Measurements from ENCODE around the gene FBXL19.
A peak's percentile ranks its signal among the peaks of the same experiment; 100 is the strongest.
"Not testable (repeated sequence)": the region's sequence is repeated elsewhere in the genome, so short reads cannot be mapped to it uniquely, and the experiment has no call there.

Gene FBXL19

DNA sequence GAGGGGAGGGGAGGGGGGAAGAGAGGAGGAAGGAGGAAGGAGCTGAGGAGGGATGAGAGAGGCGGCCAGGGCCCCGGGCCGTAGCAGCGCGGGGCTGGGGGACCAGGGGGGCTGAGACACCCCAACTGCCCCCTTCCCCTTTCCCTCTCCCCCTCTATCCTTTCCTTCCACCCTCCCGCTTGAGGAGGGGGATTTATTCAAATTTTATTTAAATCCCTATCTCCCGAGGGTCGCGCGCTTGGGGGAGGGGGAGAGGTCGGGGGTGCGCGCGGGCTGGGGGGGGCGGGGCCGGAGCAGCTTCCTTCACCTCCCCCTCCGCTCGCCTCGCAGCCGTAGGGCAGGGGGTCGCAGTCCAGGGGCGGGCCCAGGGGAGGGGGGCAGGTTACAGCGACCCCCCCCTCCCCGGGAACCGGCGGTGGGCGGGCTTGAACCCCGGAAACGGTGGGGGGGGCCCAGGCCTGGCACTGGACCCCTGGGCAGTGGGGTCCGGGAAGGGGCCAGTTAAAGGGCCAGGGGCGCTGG lies at the start of gene FBXL19:
FBXL19 (plus strand) TSS at position 19 of the 522 bp plus-strand sequence. CDS start 2,183 bp downstream, outside the sequence.
- no peak for DNase-seq

DNA sequence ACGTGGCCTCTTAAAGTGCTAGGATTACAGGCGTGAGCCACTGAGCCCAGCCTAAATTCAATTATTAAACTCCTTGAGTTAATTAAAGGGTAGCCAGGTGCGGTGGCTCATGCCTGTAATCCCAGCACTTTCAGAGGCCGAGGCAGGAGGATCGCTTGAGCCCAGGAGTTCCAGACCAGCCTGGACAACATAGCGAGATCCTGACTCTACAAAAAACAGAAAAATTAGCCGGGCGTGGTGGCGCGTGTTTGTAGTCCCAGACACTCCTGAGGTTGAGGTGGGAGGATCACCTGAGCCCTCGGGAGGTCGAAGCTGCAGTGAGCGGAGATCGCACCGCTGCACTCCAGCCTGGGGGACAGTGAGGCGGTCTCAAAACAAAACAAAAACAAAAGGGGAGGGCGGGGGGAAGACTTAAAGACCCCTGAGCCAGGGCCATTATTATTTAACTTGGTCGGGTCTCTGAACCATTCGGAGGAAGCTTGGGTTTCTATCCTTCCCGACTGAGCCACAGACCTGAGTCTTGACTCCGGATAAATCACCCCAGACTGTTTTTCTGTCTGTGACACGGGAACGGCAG lies 49.0 kb upstream of the FBXL19 start:
- no peak for DNase-seq

GRCh38 chr16:30874821-30875717 lies 48.3 kb upstream of the FBXL19 start:
- DNase-seq = peak; percentile 78 to 97

GRCh38 chr16:30875871-30876801 lies 47.2 kb upstream of the FBXL19 start:
- peak in 1 of 2 experiments; percentile 46 for DNase-seq

- DNase-seq = peak in 1 of 2 experiments; percentile 17
Measured at GRCh38 chr16:30876867-30877266, 46.5 kb upstream of the FBXL19 start.

- DNase-seq = no peak
Measured at GRCh38 chr16:30882429-30883310, 40.7 kb upstream of the FBXL19 start.

DNA sequence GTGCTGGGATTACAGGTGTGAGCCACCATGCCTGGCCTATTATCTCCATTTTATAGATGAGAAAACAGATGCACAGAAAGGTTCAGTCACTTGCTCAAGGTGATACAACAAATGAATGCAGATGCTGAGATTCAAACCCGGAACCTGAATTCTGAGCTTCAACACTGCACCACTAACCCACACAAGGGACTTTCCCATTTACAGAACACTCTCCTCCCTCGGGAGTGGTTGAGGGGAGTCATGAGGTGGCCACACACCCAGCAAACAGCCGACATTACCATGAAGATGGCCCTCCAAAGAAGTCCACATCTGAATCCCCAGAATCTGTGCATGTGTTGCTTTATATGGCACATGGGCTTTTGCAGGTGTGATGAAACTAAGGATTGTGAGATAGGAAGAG lies 38.6 kb upstream of the FBXL19 start:
- no peak for DNase-seq

DNA sequence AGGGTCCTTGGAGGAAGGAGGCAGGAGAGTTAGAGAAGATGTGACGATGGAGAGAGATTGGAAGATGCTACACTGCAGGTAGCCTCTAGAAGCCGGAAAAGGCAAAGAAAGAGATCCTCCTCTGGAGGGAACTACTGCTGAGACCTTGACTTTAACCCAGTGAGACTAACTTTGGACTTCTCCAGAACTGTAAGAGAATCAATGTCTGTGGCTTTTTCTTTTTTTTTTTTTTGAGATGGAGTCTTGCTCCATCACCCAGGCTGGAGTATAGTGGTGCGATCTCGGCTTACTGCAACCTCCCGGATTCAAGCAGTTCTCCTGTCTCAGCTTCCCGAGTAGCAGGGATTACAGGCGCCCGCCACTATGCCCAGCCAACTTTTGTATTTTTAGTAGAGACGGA lies 38.2 kb upstream of the FBXL19 start:
- DNase-seq = no peak

- DNase-seq = no peak
Measured at GRCh38 chr16:30886145-30886544, 37.2 kb upstream of the FBXL19 start.

GRCh38 chr16:30887927-30888326 lies 35.4 kb upstream of the FBXL19 start:
- DNase-seq = no peak

DNA sequence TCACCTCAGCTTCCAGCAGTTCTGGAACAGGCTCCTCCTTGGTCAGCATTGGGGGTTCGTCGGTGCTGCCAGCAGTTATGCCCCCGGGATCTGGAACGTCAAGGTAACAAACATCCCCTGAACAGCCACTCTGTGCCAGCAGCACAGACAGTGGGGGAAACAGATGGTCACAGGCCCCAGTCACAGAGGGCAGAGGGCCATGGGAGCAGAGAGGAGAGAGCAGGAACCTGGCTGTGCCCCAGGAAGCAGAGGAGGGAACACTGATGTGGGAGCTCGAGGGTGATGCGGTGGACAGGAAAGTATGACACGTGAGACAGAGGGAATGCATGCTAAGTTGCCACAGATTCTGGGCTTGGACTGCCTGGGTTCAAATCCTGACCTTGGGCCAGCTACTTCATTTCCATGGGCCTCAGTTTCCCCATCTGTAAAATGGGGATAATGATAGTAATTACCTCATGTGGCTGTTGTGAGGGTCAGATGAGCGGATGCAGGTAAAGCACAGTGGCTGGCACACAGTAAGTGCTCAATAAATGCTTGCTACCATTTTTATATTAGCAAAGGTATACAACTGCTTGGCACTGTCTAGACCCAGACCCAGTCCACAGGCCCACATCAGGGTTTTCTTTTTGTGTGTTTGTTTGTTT lies 34.4 kb upstream of the FBXL19 start:
- DNase-seq = no peak

- DNase-seq = no peak
Measured at GRCh38 chr16:30889721-30890120, 33.7 kb upstream of the FBXL19 start.

DNA sequence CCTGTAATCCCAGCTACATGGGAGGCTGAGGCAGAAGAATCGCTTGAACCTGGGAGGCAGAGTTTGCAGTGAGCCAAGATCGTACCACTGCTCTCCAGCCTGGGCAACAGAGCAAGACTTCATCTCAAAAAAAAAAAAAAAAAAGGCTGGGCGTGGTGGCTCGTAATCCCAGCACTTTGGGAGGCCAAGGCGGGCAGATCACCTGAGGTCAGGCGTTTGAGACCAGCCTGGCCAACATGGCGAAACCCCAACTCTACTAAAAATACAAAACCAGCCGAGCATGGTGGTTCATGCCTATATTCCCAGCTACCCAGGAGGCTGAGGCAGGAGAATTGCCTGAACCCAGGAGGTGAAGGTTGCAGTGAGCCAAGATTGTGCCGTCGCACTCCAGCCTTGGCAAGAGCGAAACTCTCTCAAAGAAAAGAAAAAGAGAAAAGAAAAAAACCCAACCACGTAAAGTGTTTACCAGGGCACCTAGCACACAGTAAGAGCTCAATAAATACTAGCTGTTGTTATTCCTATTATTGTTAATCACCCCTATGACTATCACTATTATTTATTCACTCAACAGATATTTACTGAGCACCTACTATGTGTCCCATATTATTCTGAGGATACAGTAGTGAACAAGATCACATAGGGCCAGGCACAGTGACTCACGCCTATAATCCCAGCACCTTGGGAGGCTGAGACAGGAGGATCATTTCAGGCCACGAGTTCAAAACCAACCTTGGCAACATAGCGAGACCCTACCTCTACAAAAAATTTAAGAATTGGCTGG lies 32.1 kb upstream of the FBXL19 start:
- DNase-seq = not testable (repeated sequence)

- DNase-seq = no peak
Measured at GRCh38 chr16:30892670-30893416, 30.5 kb upstream of the FBXL19 start.

DNA sequence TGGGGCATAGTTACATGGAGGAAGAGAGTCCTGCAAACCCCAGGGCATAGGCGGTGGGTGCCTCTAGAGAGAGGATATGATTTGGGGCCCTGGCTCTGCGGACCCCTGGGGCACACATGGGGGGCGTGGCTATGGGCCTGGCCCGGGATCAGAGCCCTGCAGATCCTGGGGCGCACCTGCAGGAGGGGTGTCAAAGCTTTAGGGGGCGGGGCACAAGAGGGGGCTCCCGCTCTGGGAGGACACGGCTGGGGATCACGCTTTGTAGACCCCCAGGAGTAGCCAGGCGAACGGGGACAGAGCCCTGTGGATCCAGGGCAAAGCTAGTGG lies 30.0 kb upstream of the FBXL19 start:
- DNase-seq = peak in 1 of 2 experiments; percentile 39

DNA sequence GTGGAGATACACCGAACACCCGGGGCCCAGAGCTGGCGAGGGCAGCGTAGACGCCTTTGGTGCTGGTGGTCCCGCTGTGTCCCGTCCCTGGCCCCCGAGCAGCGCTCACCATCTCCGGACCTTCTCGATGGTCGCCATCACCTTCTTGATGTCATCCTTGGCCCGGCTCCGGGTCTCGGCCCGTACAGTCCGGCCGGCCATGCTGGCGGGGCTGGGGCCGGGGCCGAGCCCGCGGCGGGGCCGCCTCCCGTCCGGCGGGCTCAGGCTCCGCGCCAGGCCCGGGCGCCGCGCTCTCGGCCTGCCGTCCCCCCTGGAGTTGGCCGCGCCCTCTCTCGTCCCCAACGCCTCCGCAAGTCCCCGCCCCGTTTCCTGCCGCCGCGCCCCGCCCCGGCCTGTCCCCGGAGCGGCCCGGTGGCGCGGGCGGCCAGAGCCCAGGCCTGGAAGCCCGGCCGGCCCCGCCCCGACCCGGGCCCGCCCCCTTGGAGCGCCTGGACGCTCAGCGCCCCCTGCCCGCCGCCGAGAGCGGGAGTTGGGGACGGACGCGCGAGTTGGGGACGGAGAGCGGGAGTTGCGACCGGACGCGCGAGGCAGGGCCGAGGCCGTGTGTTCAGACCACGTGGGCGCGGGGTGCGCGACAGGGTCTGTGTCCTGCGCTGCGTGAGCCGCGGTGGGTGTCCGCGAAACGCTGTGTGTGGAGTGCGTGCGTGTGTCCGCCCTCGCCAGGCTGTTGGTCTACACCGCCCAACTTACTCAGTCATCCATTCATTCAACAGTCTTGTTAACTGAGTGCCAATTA lies 29.4 kb upstream of the FBXL19 start, which contains the start of gene BCL7C:
BCL7C (minus strand) TSS at position 334 of the 796 bp plus-strand sequence; CDS start at position 201, 133 bp downstream.
- DNase-seq = peak; percentile 76 to 95

DNA sequence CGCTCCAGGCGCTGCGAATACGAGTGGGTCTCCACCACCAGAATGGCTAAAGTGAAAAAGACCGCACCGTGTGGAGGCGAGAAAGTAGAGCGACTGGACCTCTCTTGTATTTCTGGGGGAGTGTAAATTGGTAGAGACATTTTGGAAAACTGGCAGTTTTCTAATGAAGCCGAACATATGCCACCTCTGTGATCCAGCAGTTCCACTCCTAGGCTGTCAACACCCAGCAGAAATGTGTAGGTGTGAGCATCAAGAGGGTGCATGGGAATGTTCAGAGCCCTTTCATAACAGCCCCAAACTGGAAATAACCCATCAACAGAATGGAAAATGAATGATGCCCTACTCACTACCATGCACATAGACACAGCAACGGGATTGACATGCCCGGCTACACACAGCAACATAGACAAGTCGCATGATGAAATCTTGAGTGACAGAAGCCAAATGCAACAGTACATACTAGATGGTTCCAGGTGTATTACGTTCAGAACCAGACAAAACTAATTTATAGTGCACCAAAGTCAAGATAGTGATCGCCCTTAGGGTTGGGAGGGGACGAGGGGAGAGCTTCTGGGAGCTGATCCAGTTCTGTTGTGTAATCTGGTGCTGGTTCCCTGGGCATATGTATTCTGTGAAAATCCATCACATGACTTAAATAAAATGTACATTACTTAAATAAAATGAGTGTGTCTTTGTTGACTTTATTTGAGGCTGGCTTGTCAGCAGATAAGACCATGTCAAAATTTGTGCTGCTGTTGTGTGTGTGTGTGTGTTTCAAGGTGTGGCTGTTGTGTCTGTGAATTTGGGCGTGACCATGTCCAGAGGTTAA lies 28.6 kb upstream of the FBXL19 start:
- DNase-seq = no peak
